HG03521 (cell line): ENCODE results near the gene MGAT4D.
"Not testable (repeated sequence)": the region's sequence is repeated elsewhere in the genome, so short reads cannot be mapped to it uniquely, and the experiment has no call there.

Experiments
- ATAC-seq: cut with Tn5 transposase; IDR thresholded peaks from one replicate; pipeline ENCODE4 v1.9.1; 2021; ENCODE audit warnings: mild to moderate bottlenecking, moderate library complexity; ENCODE audit not compliant: unreplicated experiment

Gene MGAT4D

GRCh38 chr4:140444347-140444746 is 53.7 kb downstream of the MGAT4D start:
- ATAC-seq, result not testable (repeated sequence)

- ATAC-seq, result no peak
Measured at GRCh38 chr4:140439644-140440142, 58.4 kb downstream of the MGAT4D start.

DNA sequence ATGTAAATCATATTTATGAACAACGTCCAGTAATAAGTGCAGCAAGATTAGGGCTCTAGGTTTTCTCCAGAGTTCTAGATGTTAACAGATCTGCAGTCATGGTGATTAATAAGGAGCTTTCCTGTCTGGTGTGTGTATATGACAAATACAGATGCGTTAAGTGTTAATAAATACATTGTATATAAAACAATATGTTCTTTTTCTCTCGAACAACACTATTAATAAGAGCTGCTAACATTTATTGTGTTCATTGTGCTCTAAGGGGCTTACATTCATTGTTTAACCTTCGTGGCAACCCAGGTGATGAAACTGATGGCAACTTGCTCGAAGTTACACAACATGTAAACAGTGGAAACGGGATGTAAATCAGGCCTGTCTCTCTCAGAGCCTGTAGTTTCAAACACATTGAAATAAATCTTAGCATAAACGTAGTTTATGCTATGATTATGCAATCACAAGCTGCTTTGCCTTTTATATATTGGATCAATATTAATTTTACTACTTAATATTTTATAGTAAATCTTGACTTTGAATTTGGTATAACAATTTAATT is 70.1 kb downstream of the MGAT4D start:
- ATAC-seq, result no peak

DNA sequence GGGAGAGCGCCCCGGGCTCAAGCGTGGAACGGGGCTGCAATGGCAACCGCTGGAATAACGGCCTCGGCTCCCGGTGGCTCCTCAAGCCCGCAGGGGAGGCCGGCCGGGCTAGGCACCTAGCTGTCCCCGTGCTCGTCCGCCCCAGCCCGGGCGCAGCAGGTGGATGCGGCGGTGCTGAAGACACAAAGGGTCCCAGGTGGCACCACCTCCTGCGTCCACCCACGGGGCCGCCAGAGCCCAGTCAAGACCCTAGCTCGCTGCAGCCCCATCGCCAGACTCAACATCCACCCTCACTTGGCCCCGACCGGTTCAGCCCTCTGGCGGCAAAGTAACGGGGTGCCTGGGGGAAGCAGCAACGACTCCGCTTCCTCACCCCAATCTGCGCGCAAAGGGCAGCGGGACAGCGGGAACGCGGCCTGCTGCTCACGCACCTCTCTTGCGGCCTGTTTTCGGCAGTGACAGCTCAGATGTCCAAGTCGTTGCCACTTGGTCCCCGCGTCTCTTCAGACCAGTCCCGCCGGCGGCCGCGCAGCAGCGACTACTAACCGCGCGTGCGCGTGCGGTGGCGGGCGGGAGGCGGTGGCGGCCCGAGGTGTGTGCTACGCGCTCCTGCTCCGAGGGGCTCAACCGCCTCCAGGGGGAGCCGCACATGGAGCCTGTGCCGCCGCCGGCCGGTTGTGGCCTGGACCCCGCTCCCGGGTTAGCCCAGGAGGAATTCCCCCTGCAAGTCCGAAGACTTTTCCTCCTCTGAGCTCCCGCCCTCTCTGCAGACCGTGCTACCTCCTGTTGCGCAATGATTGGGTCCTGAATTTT is 70.8 kb downstream of the MGAT4D start, which contains the start of gene CLGN:
TSS of gene CLGN (minus strand) at position 543 of the 813 bp plus-strand sequence. CDS start 14,570 bp downstream, outside the sequence.
- peak; percentile 84 for ATAC-seq

DNA sequence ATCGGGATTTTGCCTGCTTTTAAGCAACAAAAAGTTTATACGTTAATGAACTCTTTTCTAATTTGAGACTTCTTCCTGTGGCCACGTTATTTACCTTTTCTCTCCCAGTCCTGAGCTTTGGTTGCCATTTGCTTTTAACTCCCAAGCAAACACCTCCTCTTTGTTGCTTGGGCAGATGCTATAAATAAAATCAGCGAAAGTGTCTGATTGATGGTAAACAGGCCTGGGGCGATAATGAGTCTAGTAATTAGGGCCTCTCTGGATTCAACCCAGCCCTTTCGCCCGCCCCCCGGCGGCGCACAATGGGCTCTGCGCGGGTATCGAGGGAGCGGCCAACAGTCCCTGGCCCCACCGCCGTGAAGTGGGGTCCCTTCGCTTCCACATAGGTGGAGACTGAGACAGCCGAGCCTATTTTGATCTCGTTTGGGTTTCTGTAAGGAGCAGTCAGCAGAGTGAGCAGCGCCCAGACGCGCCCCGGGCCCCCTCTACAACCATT is 71.4 kb downstream of the MGAT4D start:
- ATAC-seq, result peak; percentile 15

- no peak for ATAC-seq
Measured at GRCh38 chr4:140423106-140423505, 75.0 kb downstream of the MGAT4D start.

- ATAC-seq, result not testable (repeated sequence)
Measured at GRCh38 chr4:140413130-140413969, 84.7 kb downstream of the MGAT4D start.

GRCh38 chr4:140408974-140409373 is 89.1 kb downstream of the MGAT4D start:
- no peak for ATAC-seq

- no peak for ATAC-seq
Measured at GRCh38 chr4:140406292-140406691, 91.8 kb downstream of the MGAT4D start.

- no peak for ATAC-seq
Measured at GRCh38 chr4:140400111-140400510, 98.0 kb downstream of the MGAT4D start.

GRCh38 chr4:140395668-140396067 is 102.4 kb downstream of the MGAT4D start:
- no peak for ATAC-seq
